ENCODE measurements around the gene PHC2. TPM values are rescaled to one million over a fixed set of nuclear protein-coding genes. Genes with fewer than 3 reads are reported as not detected.

Gene PHC2
- polyA plus RNA-seq, 1 donor from 2014 or later = 171 TPM

- Histone ChIP-seq H3K9me3 (ENCODE audit: low read length) (no peaks in the 10 kb centered on the region), H4K20me1 (ENCODE audit: insufficient read depth) (no peaks in the 10 kb centered on the region), H3K4me3 (ENCODE audit: low read length) (no peak overlapping the region), H3K27ac (ENCODE audit: low read length) (no peak overlapping the region), H3K36me3 (ENCODE audit: insufficient read depth, low read length) (peaks cover 31% of the 10 kb centered on the region), H3K9me2 (ENCODE audit: insufficient read depth, low read length) (no peaks in the 10 kb centered on the region), H3K4me2 (ENCODE audit: low read length) (no peak overlapping the region), H3K9ac (ENCODE audit: low read length) (no peak overlapping the region), H3K27me3 (ENCODE audit: insufficient read depth, low read depth, low read length) (no peaks in the 10 kb centered on the region), H3K79me2 (replicated peaks; ENCODE audit: insufficient read depth, low read length) (peaks cover 13% of the 10 kb centered on the region), H3F3A (ENCODE audit: insufficient read depth, low read length, poor library complexity, severe bottlenecking) (no peaks in the 10 kb centered on the region), H2AFZ (ENCODE audit: low read depth, low read length) (no peak overlapping the region)
- TF ChIP-seq TAF1 (IDR thresholded peaks at IDR 0.05; ENCODE audit: low read depth) = no peak
- no peak for TF ChIP-seq POLR2AphosphoS5 (IDR thresholded peaks at IDR 0.05)
- no peak for TF ChIP-seq CTCF (IDR thresholded peaks at IDR 0.05; ENCODE audit: poor library complexity, severe bottlenecking)
- TF ChIP-seq RAD21 (conservative IDR thresholded peaks at IDR 0.05) = no peak
- no peak for TF ChIP-seq EP300 (conservative IDR thresholded peaks at IDR 0.05; ENCODE audit: poor library complexity, severe bottlenecking)
- no peak for TF ChIP-seq REST (IDR thresholded peaks at IDR 0.05; ENCODE audit: borderline replicate concordance)
- no peak for TF ChIP-seq MXI1 (conservative IDR thresholded peaks at IDR 0.05; ENCODE audit: poor library complexity, severe bottlenecking)
- TF ChIP-seq SMC3 (conservative IDR thresholded peaks at IDR 0.05; ENCODE audit: poor library complexity) = no peak
- no peak for TF ChIP-seq EZH2 (IDR thresholded peaks at IDR 0.05; ENCODE audit: borderline replicate concordance, insufficient read depth, low read length, poor library complexity, severe bottlenecking)
Measured at GRCh38 chr1:33354707-33355316, 76.1 kb downstream of the PHC2 start.

GRCh38 chr1:33353531-33353930 is 77.4 kb downstream of the PHC2 start:
- Histone ChIP-seq H3K79me2 (replicated peaks; ENCODE audit: insufficient read depth, low read length) (peaks cover 20% of the 10 kb centered on the region), H3K4me3 (ENCODE audit: low read length) (no peak overlapping the region), H4K20me1 (ENCODE audit: insufficient read depth) (no peaks in the 10 kb centered on the region), H2AFZ (ENCODE audit: low read depth, low read length) (no peak overlapping the region), H3F3A (ENCODE audit: insufficient read depth, low read length, poor library complexity, severe bottlenecking) (no peaks in the 10 kb centered on the region), H3K4me2 (ENCODE audit: low read length) (no peak overlapping the region), H3K9me2 (ENCODE audit: insufficient read depth, low read length) (no peaks in the 10 kb centered on the region), H3K9me3 (ENCODE audit: low read length) (no peaks in the 10 kb centered on the region), H3K36me3 (ENCODE audit: insufficient read depth, low read length) (peaks cover 20% of the 10 kb centered on the region), H3K9ac (ENCODE audit: low read length) (no peak overlapping the region), H3K27ac (ENCODE audit: low read length) (no peak overlapping the region), H3K27me3 (ENCODE audit: insufficient read depth, low read depth, low read length) (no peaks in the 10 kb centered on the region)
- TF ChIP-seq SMC3 (conservative IDR thresholded peaks at IDR 0.05; ENCODE audit: poor library complexity) = no peak

Measured in neural cell (in vitro differentiated cells).